CD4-positive, alpha-beta memory T cell (primary cell): ENCODE results near the gene SESN1. TPM values are rescaled to one million over a fixed set of nuclear protein-coding genes. Genes with fewer than 3 reads are reported as not detected.
A peak's percentile ranks its signal among the peaks of the same experiment; 100 is the strongest.

Experiments
- CTCF ChIA-PET: fragments of 350-600 bp; sonication (Branson Sonifier 250); formaldehyde crosslinking; loops from one replicate; lab custom pipeline; 2021; ENCODE audit warnings: inconsistent platforms; ENCODE audit not compliant: partially characterized antibody; lab: Charles Lee
- POLR2A ChIA-PET: fragments of 350-600 bp; sonication (Branson Sonifier 250); formaldehyde crosslinking; loops from one replicate; lab custom pipeline; 2021; ENCODE audit not compliant: partially characterized antibody; lab: Charles Lee
- DNase-seq, 5 donors: peaks; one replicate each; pipeline versions ENCODE4 v3.0.0 to v3.0.0-alpha.2; 2020 to 2022; ENCODE audit warnings: mixed read lengths in 1 of 5
- H3K27ac ChIP-seq: one replicate; pipeline ENCODE4 v1.7.0; 2013; ENCODE audit warnings: low read depth, low read length
- H3K27me3 ChIP-seq: 2 replicates; pipeline ENCODE4 v1.7.0; 2013; ENCODE audit warnings: mild to moderate bottlenecking, low read length, moderate library complexity; ENCODE audit not compliant: insufficient read depth
- H3K36me3 ChIP-seq: 2 replicates; pipeline ENCODE4 v1.7.0; 2013; ENCODE audit warnings: mild to moderate bottlenecking, low read length, moderate library complexity; ENCODE audit not compliant: insufficient read depth
- H3K4me1 ChIP-seq: 2 replicates; pipeline ENCODE4 v1.7.0; 2013; ENCODE audit warnings: mild to moderate bottlenecking, low read length, moderate library complexity; ENCODE audit not compliant: insufficient read depth
- H3K4me3 ChIP-seq, 2 donors: one replicate each; pipeline ENCODE4 v1.7.0; 2013; ENCODE audit warnings: low read length in 2 of 2, mild to moderate bottlenecking in 1 of 2
- H3K9me3 ChIP-seq, 2 donors: one replicate each; pipeline ENCODE4 v1.7.0; 2013; ENCODE audit warnings: low read length in 2 of 2, control low read depth in 1 of 2; ENCODE audit not compliant: control insufficient read depth in 1 of 2
- H3K27ac Mint-ChIP-seq, 7 donors: one replicate each; pipeline ENCODE4 v1.8.0; 2020 to 2021; ENCODE audit warnings: mixed read lengths in 7 of 7, mild to moderate bottlenecking in 6 of 7, inconsistent platforms in 3 of 7, moderate library complexity in 3 of 7
- H3K27me3 Mint-ChIP-seq, 2 donors: one replicate each; pipeline ENCODE4 v1.8.0; 2020 to 2021; ENCODE audit warnings: mixed read lengths in 2 of 2
- H3K36me3 Mint-ChIP-seq, 2 donors: one replicate each; pipeline ENCODE4 v1.8.0; 2020 to 2021; ENCODE audit warnings: mixed read lengths in 2 of 2, inconsistent platforms in 1 of 2, mild to moderate bottlenecking in 1 of 2
- H3K4me1 Mint-ChIP-seq, 4 donors: one replicate each; pipeline ENCODE4 v1.8.0; 2020 to 2021; ENCODE audit warnings: mixed read lengths in 4 of 4, mild to moderate bottlenecking in 1 of 4
- H3K4me3 Mint-ChIP-seq, 8 donors: one replicate each; pipeline ENCODE4 v1.8.0; 2020 to 2021; ENCODE audit warnings: mixed read lengths in 8 of 8, mild to moderate bottlenecking in 7 of 8, moderate library complexity in 6 of 8, inconsistent platforms in 3 of 8
- H3K9me3 Mint-ChIP-seq, 8 donors: one replicate each; pipeline ENCODE4 v1.8.0; 2020 to 2021; ENCODE audit warnings: mixed read lengths in 8 of 8, mild to moderate bottlenecking in 5 of 8, inconsistent platforms in 3 of 8, moderate library complexity in 1 of 8
- intact Hi-C: fragments of 100-400 bp; cut with micrococcal nuclease; formaldehyde crosslinking; loops from one replicate; pipeline ENCODE4 v1.15.1; 2023
- polyA plus RNA-seq, 2 donors: library from polyadenylated mRNA; unstranded; fragments of 300-500 nt; fragmentation: Illumina TruSeq; gene quantifications; one replicate each; pipeline ENCODE4 v1.2.3, GENCODE V29; 2021
- total RNA-seq, 2 experiments: library from RNA; stranded (reverse); gene quantifications; one replicate each; pipeline ENCODE4 v1.2.3, GENCODE V29; 2021

The SESN1 gene
- total and polyA plus RNA-seq, 4 experiments from 2014 or later, result 37.0 to 51.7 (median 46.5) TPM

DNA sequence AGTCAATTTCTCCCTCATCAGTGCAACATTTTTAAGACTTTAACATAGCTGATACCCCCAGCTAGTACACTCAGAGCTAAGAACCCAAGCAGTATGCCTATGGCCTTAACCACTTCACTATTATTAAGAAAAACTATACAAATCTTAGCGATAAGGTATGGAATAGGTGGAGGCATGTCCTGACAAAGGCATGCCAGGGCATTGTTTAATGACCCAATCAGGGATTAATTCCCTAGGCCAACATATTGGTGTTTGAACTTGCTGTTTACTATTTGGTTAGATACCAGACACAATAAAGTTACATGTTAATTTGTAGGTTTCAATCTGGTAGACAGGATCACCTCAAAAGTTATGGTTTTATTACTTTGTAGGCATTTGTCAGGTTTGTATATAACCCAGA lies 153.4 kb downstream of the SESN1 start:
- no peak for DNase-seq
- POLR2A ChIA-PET, result interaction anchor here (0.6 to 1.8 kb wide), 4 partner anchors 14 to 68 kb away, joined by 3 to 4 read pairs (median 3); no protein-coding TSS in a partner anchor
- no peaks in the 10 kb centered on the region for H3K36me3 ChIP-seq
- peaks cover 37% of the 10 kb centered on the region for H3K4me1 ChIP-seq
- no peak overlapping the region for H3K4me3 ChIP-seq
- H3K9me3 ChIP-seq, result no peaks in the 10 kb centered on the region
- no peak overlapping the region for H3K27ac ChIP-seq
- intact Hi-C loops, result loop anchor here (5.0 kb wide), 3 partner anchors 39 to 384 kb away; no protein-coding TSS in a partner anchor
- H3K36me3 Mint-ChIP-seq, result peaks cover 0 to 4% of the 10 kb centered on the region in 2 donors
- H3K4me1 Mint-ChIP-seq, result peaks cover 15 to 61% (median 36%) of the 10 kb centered on the region in 4 donors
- peak overlapping the region in 1 of 8 donors; percentile 22 for H3K4me3 Mint-ChIP-seq
- peak overlapping the region in 2 of 7 donors; percentile 1 to 22 for H3K27ac Mint-ChIP-seq
- H3K9me3 Mint-ChIP-seq, result peaks cover 0 to 4% (median 0%) of the 10 kb centered on the region in 8 donors
- H3K27me3 ChIP-seq, result no peaks in the 10 kb centered on the region
- no peaks in the 10 kb centered on the region for H3K27me3 Mint-ChIP-seq
- CTCF ChIA-PET, result interaction anchor here (1.5 kb wide), 1 partner anchor 39 kb away, joined by 3 read pairs; no protein-coding TSS in a partner anchor

DNA sequence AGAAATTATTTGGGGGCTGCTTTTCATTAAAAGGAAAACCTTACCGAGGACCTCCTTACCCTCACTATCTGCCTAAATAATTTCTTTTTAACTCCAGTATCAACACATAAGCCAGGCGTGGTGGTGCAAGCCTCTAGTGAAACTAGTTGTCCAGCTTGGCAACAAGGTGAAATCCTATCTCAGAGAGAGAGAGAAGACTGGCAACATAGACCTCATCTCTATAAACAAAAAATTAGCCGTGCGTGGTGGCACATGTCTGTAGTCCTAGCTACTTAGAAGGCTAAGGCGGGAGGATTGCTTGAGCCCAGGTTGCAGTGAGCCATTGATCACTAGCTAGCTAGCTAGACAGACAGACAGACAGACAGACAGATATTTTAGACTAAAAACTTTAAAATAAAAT lies 153.9 kb downstream of the SESN1 start:
- intact Hi-C loops, result loop anchor here (5.0 kb wide), 3 partner anchors 38 to 383 kb away; no protein-coding TSS in a partner anchor
- POLR2A ChIA-PET, result interaction anchor here (0.6 to 1.4 kb wide), 3 partner anchors 17 to 130 kb away, joined by 3 read pairs; no protein-coding TSS in a partner anchor

DNA sequence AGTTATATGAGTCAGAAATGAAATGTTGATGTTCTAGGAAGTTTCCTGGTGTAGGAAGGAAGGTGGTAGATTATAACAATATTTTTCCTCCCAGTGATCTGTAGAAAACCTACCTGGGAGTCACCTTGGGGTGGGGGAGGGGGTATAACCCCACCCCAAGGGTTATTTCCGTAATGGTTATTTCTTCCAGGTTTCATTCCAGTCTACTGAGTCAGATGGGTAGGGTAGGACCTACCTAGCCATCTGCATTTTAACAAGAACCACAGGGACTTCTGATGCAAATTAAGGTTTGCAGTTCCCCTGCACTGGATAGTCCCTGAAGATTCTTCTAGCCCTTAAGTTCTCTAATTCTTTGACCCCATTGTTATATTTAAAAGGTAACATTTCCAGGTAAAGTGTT lies 157.5 kb downstream of the SESN1 start:
- no peaks in the 10 kb centered on the region for H3K36me3 ChIP-seq
- Mint-ChIP-seq H3K36me3 (peaks cover 0 to 4% of the 10 kb centered on the region in 2 donors), H3K27ac (no peak overlapping the region), H3K27me3 (no peaks in the 10 kb centered on the region), H3K9me3 (peaks cover 0 to 4% (median 0%) of the 10 kb centered on the region in 8 donors), H3K4me1 (peaks cover 6 to 23% (median 14%) of the 10 kb centered on the region in 4 donors), H3K4me3 (no peak overlapping the region)
- DNase-seq, result no peak
- no peak overlapping the region for H3K4me3 ChIP-seq
- ChIA-PET CTCF (no interaction called here), POLR2A (no interaction called here)
- peaks cover 12% of the 10 kb centered on the region for H3K4me1 ChIP-seq
- no peaks in the 10 kb centered on the region for H3K9me3 ChIP-seq
- no peak overlapping the region for H3K27ac ChIP-seq
- intact Hi-C loops, result no loop called here
- H3K27me3 ChIP-seq, result no peaks in the 10 kb centered on the region

More for the DNA sequence above, 153.9 kb downstream of the SESN1 start:
- CTCF ChIA-PET, result no interaction called here
- Mint-ChIP-seq H3K36me3 (peaks cover 0 to 4% of the 10 kb centered on the region in 2 donors), H3K9me3 (peaks cover 0 to 4% (median 0%) of the 10 kb centered on the region in 8 donors), H3K4me1 (peaks cover 15 to 55% (median 36%) of the 10 kb centered on the region in 4 donors), H3K27ac (no peak overlapping the region), H3K27me3 (no peaks in the 10 kb centered on the region), H3K4me3 (peak overlapping the region in 3 of 8 donors; percentile 24 to 49 (median 44))
- Histone ChIP-seq H3K27me3 (no peaks in the 10 kb centered on the region), H3K27ac (no peak overlapping the region), H3K9me3 (no peaks in the 10 kb centered on the region), H3K36me3 (no peaks in the 10 kb centered on the region), H3K4me1 (peaks cover 37% of the 10 kb centered on the region), H3K4me3 (no peak overlapping the region)
- DNase-seq, result no peak

Other genes with a start within 250 kb of the SESN1 start
- gene ARMC2, start 246.4 kb downstream of the SESN1 start, total RNA-seq, result 10 to 100 TPM; 10.7 to 11.2 TPM
- 1 to 10 TPM; 3.2 to 3.3 TPM for gene ARMC2, start 246.4 kb downstream of the SESN1 start, polyA plus RNA-seq
- gene CEP57L1, start 661 bp upstream of the SESN1 start, total RNA-seq, result 1 to 10 TPM; 5.7 to 9.2 TPM
- gene CEP57L1, start 661 bp upstream of the SESN1 start, polyA plus RNA-seq, result 1 to 10 TPM; 6.3 to 7.4 TPM